HG03095 (cell line): ENCODE measurements around the gene HRH3.

Experiments
- ATAC-seq: cut with Tn5 transposase; IDR thresholded peaks from one replicate; pipeline ENCODE4 v1.9.1; 2021; ENCODE audit warnings: moderate library complexity; ENCODE audit not compliant: unreplicated experiment

HRH3 gene

GRCh38 chr20:62244644-62245108 is 24.6 kb upstream of the HRH3 start:
- no peak for ATAC-seq

- no peak for ATAC-seq
Measured at GRCh38 chr20:62243906-62244515, 23.9 kb upstream of the HRH3 start.

- ATAC-seq = no peak
Measured at GRCh38 chr20:62243106-62243505, 23.0 kb upstream of the HRH3 start.

GRCh38 chr20:62242176-62242575 is 22.1 kb upstream of the HRH3 start:
- no peak for ATAC-seq

GRCh38 chr20:62241506-62241905 is 21.4 kb upstream of the HRH3 start:
- ATAC-seq = no peak

- no peak for ATAC-seq
Measured at GRCh38 chr20:62240020-62240685, 20.1 kb upstream of the HRH3 start.

GRCh38 chr20:62239278-62239879 is 19.3 kb upstream of the HRH3 start:
- ATAC-seq = no peak

- ATAC-seq = peak; percentile 1
Measured at GRCh38 chr20:62238569-62239277, 18.6 kb upstream of the HRH3 start.

GRCh38 chr20:62237801-62238568 is 17.9 kb upstream of the HRH3 start, which contains the start of gene OSBPL2:
TSS of gene OSBPL2 (plus strand) at chr20:62238521. CDS start at chr20:62256185, 17,664 bp downstream.
- ATAC-seq = peak; percentile 98

- no peak for ATAC-seq
Measured at GRCh38 chr20:62237514-62237800, 17.4 kb upstream of the HRH3 start.

GRCh38 chr20:62236766-62237513 is 16.9 kb upstream of the HRH3 start:
- no peak for ATAC-seq

GRCh38 chr20:62236200-62236599 is 16.1 kb upstream of the HRH3 start:
- no peak for ATAC-seq

GRCh38 chr20:62235777-62236157 is 15.7 kb upstream of the HRH3 start:
- no peak for ATAC-seq

GRCh38 chr20:62235001-62235776 is 15.1 kb upstream of the HRH3 start:
- ATAC-seq = no peak

- no peak for ATAC-seq
Measured at GRCh38 chr20:62234339-62234738, 14.3 kb upstream of the HRH3 start.

GRCh38 chr20:62233684-62234083 is 13.6 kb upstream of the HRH3 start:
- ATAC-seq = no peak

GRCh38 chr20:62232770-62233645 is 12.9 kb upstream of the HRH3 start:
- ATAC-seq = no peak

- no peak for ATAC-seq
Measured at GRCh38 chr20:62232194-62232593, 12.1 kb upstream of the HRH3 start.

GRCh38 chr20:62231292-62231691 is 11.2 kb upstream of the HRH3 start:
- no peak for ATAC-seq
